Adrenal gland (tissue), 12 donors: ENCODE measurements around the gene CRYBG3. TPM values are rescaled to one million over a fixed set of nuclear protein-coding genes. Genes with fewer than 3 reads are reported as not detected.
A peak's percentile ranks its signal among the peaks of the same experiment; 100 is the strongest.

Experiments
- DNase-seq, 7 donors: peaks; one replicate each; pipeline ENCODE4 v3.0.0-alpha.2; 2019 to 2020
- H3K27ac ChIP-seq, 5 donors: fragments of 200-600 bp; sonication (generic) in 4 of 5; 1 replicate in 3 of 5; 2 replicates in 2 of 5; pipeline versions ENCODE4 v1.5.1 to v1.8.0; 2016 to 2020; ENCODE audit warnings: mild to moderate bottlenecking in 1 of 5
- H3K27me3 ChIP-seq: fragments of 200-600 bp; 2 replicates; pipeline ENCODE4 v1.8.0; 2021
- H3K36me3 ChIP-seq, 2 donors: fragments of 200-600 bp; replicated peaks in 1 of 2; 1 replicate in 1 of 2; 2 replicates in 1 of 2; pipeline versions ENCODE4 v1.5.1 to v1.8.0; 2018 to 2022
- H3K4me1 ChIP-seq, 2 donors: fragments of 200-600 bp; replicated peaks in 1 of 2; 1 replicate in 1 of 2; 2 replicates in 1 of 2; pipeline versions ENCODE4 v1.5.1 to v1.8.0; 2018 to 2021
- H3K4me3 ChIP-seq, 4 donors: fragments of 200-600 bp; sonication (generic) in 3 of 4; one replicate each; pipeline ENCODE4 v1.5.1; 2016 to 2018
- H3K9me3 ChIP-seq, 3 donors: fragments of 200-600 bp; sonication (generic) in 1 of 3; replicated peaks in 1 of 3; 1 replicate in 2 of 3; 2 replicates in 1 of 3; pipeline versions ENCODE4 v1.5.1 to v1.8.0; 2016 to 2021
- CTCF ChIP-seq, 6 experiments: fragments of 450-650 bp in 4 of 6; fragments of 200-600 bp in 2 of 6; sonication (generic) in 1 of 6; IDR thresholded peaks; 1 replicate in 5 of 6; 2 replicates in 1 of 6; pipeline versions ENCODE4 v1.5.1 to v1.8.0; 2016 to 2021; ENCODE audit warnings: antibody characterized with exemption in 6 of 6, mild to moderate bottlenecking in 2 of 6, moderate library complexity in 1 of 6
- POLR2A ChIP-seq, 2 donors: fragments of 450-650 bp; IDR thresholded peaks; one replicate each; pipeline ENCODE4 v1.6.1; 2017; ENCODE audit warnings: antibody characterized with exemption in 2 of 2, mild to moderate bottlenecking in 2 of 2, moderate library complexity in 1 of 2
- WGBS, 4 donors: extraction: QIAGEN DNeasy Blood & Tissue Kit in 2 of 4; methylation state at CpG; one replicate each; pipeline versions ENCODE4 v1.1.5 to v1.1.7; 2013 to 2017; 5-methylcytosine and 5-hydroxymethylcytosine counted together
- intact Hi-C, 2 donors: fragments of 100-400 bp; cut with DNase I; formaldehyde crosslinking; loops; one replicate each; pipeline versions ENCODE4 v1.14.1 to v1.15.0; 2022 to 2023
- polyA plus RNA-seq, 3 donors: library from polyadenylated mRNA; stranded (reverse); fragments of 200-250 nt in 2 of 3; fragments of 350-450 nt in 1 of 3; fragmentation: Illumina TruSeq in 1 of 3; extraction: RNeasy Lipid Tissue Mini Kit (QIAGEN cat#74804) in 1 of 3; gene quantifications; one replicate each; pipeline ENCODE4 v1.2.3, GENCODE V29; 2013 to 2014
- total RNA-seq, 9 donors: library from RNA; depleted of rRNA in 4 of 9; stranded (reverse); fragments of >200 nt in 4 of 9; fragments of 120-200 nt in 1 of 9; fragmentation: NEBNext Ultra II Directional in 1 of 9; extraction: Animal tissue kit (Norgen Biotek cat#: 25700) in 1 of 9; gene quantifications; one replicate each; pipeline versions ENCODE4 v1.1.0 to v1.2.4, GENCODE V29; 2013 to 2023
- donor health status: healthy with polysubstance abuse.
- donor health status: Bipolar disorder and iron deficiency.
- donor health status: DM: yes; HTN: yes; CAD: no.
- donor health status: DM: no; HTN: no; CAD: no.
- donor health status: DM: no; HTN: no; CAD: no.
- donor health status: DM: yes; HTN: yes; CAD: no.

Gene CRYBG3
- total and polyA plus RNA-seq, 12 donors = 2.7 to 25.0 (median 12.5) TPM

- Histone ChIP-seq H3K36me3 (no peaks in the 10 kb centered on the region), H3K9me3 (no peaks in the 10 kb centered on the region), H3K27me3 (no peaks in the 10 kb centered on the region), H3K4me3 (no peak overlapping the region), H3K4me1 (peaks cover 6 to 17% of the 10 kb centered on the region in 2 donors), H3K27ac (no peak overlapping the region)
- DNase-seq = no peak
- 68 to 81% (median 72%) methylated on average over 3 of the region's 3 CpGs for WGBS, 4 donors
- intact Hi-C loops = loop anchor here in 1 of 2 donors (10.0 kb wide), 1 partner anchor 150 kb away; the partner anchor contains the start of gene CRYBG3
- TF ChIP-seq CTCF (IDR thresholded peaks at IDR 0.05) = no peak
- no peak for TF ChIP-seq POLR2A (IDR thresholded peaks at IDR 0.05)
Observed at GRCh38 chr3:97974996-97975395, 153.2 kb downstream of the CRYBG3 start.

- Histone ChIP-seq H3K27me3 (no peaks in the 10 kb centered on the region), H3K4me3 (no peak overlapping the region), H3K27ac (no peak overlapping the region), H3K36me3 (no peaks in the 10 kb centered on the region), H3K4me1 (peaks cover 6 to 12% of the 10 kb centered on the region in 2 donors), H3K9me3 (no peaks in the 10 kb centered on the region)
- intact Hi-C loops = loop anchor here in 1 of 2 donors (10.0 kb wide), 1 partner anchor 151 kb away; the partner anchor contains the start of gene CRYBG3
- TF ChIP-seq CTCF (IDR thresholded peaks at IDR 0.05) = peak in 1 of 6 experiments; percentile 20
- no peak for TF ChIP-seq POLR2A (IDR thresholded peaks at IDR 0.05)
- DNase-seq = no peak
- 69 to 74% (median 69%) methylated on average over 1 of the region's 1 CpG for WGBS, 4 donors
Observed at GRCh38 chr3:97975466-97975865, 153.7 kb downstream of the CRYBG3 start.

GRCh38 chr3:97979610-97980009 is 157.8 kb downstream of the CRYBG3 start:
- no peaks in the 10 kb centered on the region for H3K4me1 ChIP-seq
- TF ChIP-seq POLR2A (IDR thresholded peaks at IDR 0.05) (no peak), CTCF (IDR thresholded peaks at IDR 0.05) (no peak)
- no peak overlapping the region for H3K27ac ChIP-seq
- H3K9me3 ChIP-seq = no peaks in the 10 kb centered on the region
- intact Hi-C loops = loop anchor here in 1 of 2 donors (10.0 kb wide), 1 partner anchor 155 kb away; the partner anchor contains the start of gene CRYBG3
- no peaks in the 10 kb centered on the region for H3K36me3 ChIP-seq
- 81 to 93% (median 84%) methylated on average over 2 to 3 of the region's 3 CpGs for whole genome bisulfite sequencing, 4 donors
- no peak overlapping the region for H3K4me3 ChIP-seq
- H3K27me3 ChIP-seq = no peaks in the 10 kb centered on the region
- DNase-seq = no peak

GRCh38 chr3:97981886-97982285 is 160.1 kb downstream of the CRYBG3 start:
- intact Hi-C loops = no loop called here
- TF ChIP-seq POLR2A (IDR thresholded peaks at IDR 0.05) = no peak
- TF ChIP-seq CTCF (IDR thresholded peaks at IDR 0.05) = no peak
- no peaks in the 10 kb centered on the region for H3K36me3 ChIP-seq
- no peak overlapping the region for H3K4me3 ChIP-seq
- no peaks in the 10 kb centered on the region for H3K9me3 ChIP-seq
- no peaks in the 10 kb centered on the region for H3K27me3 ChIP-seq
- DNase-seq = peak in 1 of 7 donors; percentile 23
- WGBS, 4 donors = 40 to 51% (median 43%) methylated on average over 3 of the region's 3 CpGs
- no peak overlapping the region for H3K27ac ChIP-seq
- no peaks in the 10 kb centered on the region for H3K4me1 ChIP-seq
